T-helper 1 cell treated with Interleukin-12 subunit alpha and Interleukin-12 subunit beta and Interleukin-4 antibody, amounts not matched to agents 30 μg/mL and 1 μg/mL, for 36 hours (primary cell): ENCODE measurements around the gene PHOSPHO2.

Experiments
- H3K27ac Mint-ChIP-seq: one replicate; pipeline ENCODE4 v1.8.0; 2021; ENCODE audit warnings: mild to moderate bottlenecking, mixed read lengths
- H3K27me3 Mint-ChIP-seq: one replicate; pipeline ENCODE4 v1.8.0; 2021; ENCODE audit warnings: low read depth, mixed read lengths
- H3K36me3 Mint-ChIP-seq: one replicate; pipeline ENCODE4 v1.8.0; 2021; ENCODE audit warnings: low read depth, mixed read lengths
- H3K4me1 Mint-ChIP-seq: one replicate; pipeline ENCODE4 v1.8.0; 2021; ENCODE audit warnings: low read depth, mixed read lengths
- H3K4me3 Mint-ChIP-seq: one replicate; pipeline ENCODE4 v1.8.0; 2021; ENCODE audit warnings: mild to moderate bottlenecking, moderate library complexity, mixed read lengths
- H3K9me3 Mint-ChIP-seq: one replicate; pipeline ENCODE4 v1.8.0; 2021; ENCODE audit warnings: mixed read lengths

The PHOSPHO2 gene

DNA sequence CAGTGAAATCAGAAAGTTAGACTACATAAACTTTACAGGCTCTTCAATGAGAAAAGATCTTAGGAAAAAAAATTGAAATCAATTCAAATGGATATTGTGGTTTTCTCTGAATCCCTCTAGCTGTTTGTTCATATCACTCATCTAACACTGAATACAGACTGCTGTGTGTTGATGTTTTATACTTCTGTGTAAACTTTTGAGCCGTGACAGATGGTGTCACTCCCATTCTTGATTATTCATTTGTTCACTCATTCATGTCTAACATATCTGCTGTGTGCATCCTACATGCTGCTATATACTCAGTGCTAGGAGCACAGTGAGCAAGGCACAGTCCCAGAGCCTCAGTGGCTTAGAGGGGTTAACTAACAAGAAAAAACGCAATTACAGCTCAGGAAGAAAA, 52.0 kb downstream of the PHOSPHO2 start:
- Mint-ChIP-seq H3K4me1 (no peaks in the 10 kb centered on the region), H3K27ac (no peak overlapping the region), H3K9me3 (no peaks in the 10 kb centered on the region), H3K36me3 (no peaks in the 10 kb centered on the region), H3K4me3 (no peak overlapping the region), H3K27me3 (no peaks in the 10 kb centered on the region)

DNA sequence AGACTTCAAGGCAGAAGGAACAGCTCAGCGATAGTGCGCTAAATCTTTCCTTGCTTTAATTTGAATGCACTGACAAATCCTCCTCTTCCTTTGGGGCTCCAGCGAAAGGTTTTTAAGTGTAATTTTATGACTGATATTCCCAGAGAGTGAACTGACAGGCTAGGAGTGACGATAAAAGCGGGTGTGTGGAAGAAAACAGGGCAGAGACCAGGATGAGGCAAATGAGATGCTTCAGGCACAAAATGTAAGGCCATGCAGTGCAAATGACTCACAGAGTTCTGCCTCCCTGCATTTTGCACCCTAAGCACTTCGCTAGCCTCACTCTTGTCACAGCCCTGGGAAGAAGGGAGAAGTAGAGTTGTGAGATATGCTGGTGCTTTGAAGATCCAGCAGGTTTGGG, 54.0 kb downstream of the PHOSPHO2 start:
- no peaks in the 10 kb centered on the region for H3K36me3 Mint-ChIP-seq
- no peak overlapping the region for H3K27ac Mint-ChIP-seq
- no peaks in the 10 kb centered on the region for H3K9me3 Mint-ChIP-seq
- no peaks in the 10 kb centered on the region for H3K4me1 Mint-ChIP-seq
- no peak overlapping the region for H3K4me3 Mint-ChIP-seq
- no peaks in the 10 kb centered on the region for H3K27me3 Mint-ChIP-seq
